Heart left ventricle (tissue), 16 donors: ENCODE data around the gene LCLAT1. TPM values are rescaled to one million over a fixed set of nuclear protein-coding genes. Genes with fewer than 3 reads are reported as not detected.
"Not testable (repeated sequence)": the region's sequence is repeated elsewhere in the genome, so short reads cannot be mapped to it uniquely, and the experiment has no call there.

ENCODE experiments used
- ATAC-seq, 4 donors: fragments of 200-7000 bp; cut with Tn5 transposase; one replicate each; pipeline ENCODE4 v1.9.1; 2020 to 2022; ENCODE audit warnings: moderate library complexity in 4 of 4, mild to moderate bottlenecking in 3 of 4, moderate number of reproducible peaks in 1 of 4
- DNase-seq, 5 donors: peaks; one replicate each; pipeline ENCODE4 v3.0.0-alpha.2; 2020
- H3K27ac ChIP-seq, 12 donors: fragments of 200-600 bp; sonication (generic) in 4 of 12; one replicate each; pipeline versions ENCODE4 v1.5.0 to v1.8.0; 2016 to 2022; ENCODE audit warnings: mild to moderate bottlenecking in 2 of 12
- H3K27me3 ChIP-seq, 9 donors: fragments of 200-600 bp; sonication (generic) in 2 of 9; one replicate each; pipeline versions ENCODE4 v1.5.1 to v1.8.0; 2016 to 2022; ENCODE audit warnings: mild to moderate bottlenecking in 3 of 9
- H3K36me3 ChIP-seq, 9 donors: fragments of 200-600 bp; sonication (generic) in 2 of 9; one replicate each; pipeline versions ENCODE4 v1.5.0 to v1.8.0; 2018 to 2022; ENCODE audit warnings: mild to moderate bottlenecking in 2 of 9
- H3K4me1 ChIP-seq, 12 donors: fragments of 200-600 bp; sonication (generic) in 4 of 12; one replicate each; pipeline versions ENCODE4 v1.5.0 to v1.8.0; 2016 to 2022; ENCODE audit warnings: mild to moderate bottlenecking in 3 of 12
- H3K4me3 ChIP-seq, 12 donors: fragments of 200-600 bp; sonication (generic) in 4 of 12; one replicate each; pipeline versions ENCODE4 v1.5.0 to v1.8.0; 2017 to 2022; ENCODE audit warnings: mild to moderate bottlenecking in 9 of 12, moderate library complexity in 4 of 12
- H3K9me3 ChIP-seq, 12 donors: fragments of 200-600 bp; sonication (generic) in 4 of 12; one replicate each; pipeline versions ENCODE4 v1.5.0 to v1.8.0; 2016 to 2022; ENCODE audit warnings: mild to moderate bottlenecking in 1 of 12
- CTCF ChIP-seq, 12 donors: fragments of 200-600 bp; sonication (generic) in 4 of 12; IDR thresholded peaks; one replicate each; pipeline versions ENCODE4 v1.5.0 to v1.8.0; 2018 to 2022; ENCODE audit warnings: antibody characterized with exemption in 12 of 12, mild to moderate bottlenecking in 5 of 12
- POLR2A ChIP-seq, 2 donors: fragments of 450-650 bp; IDR thresholded peaks; one replicate each; pipeline ENCODE4 v1.6.1; 2017; ENCODE audit warnings: antibody characterized with exemption in 2 of 2, mild to moderate bottlenecking in 2 of 2, moderate library complexity in 2 of 2
- whole genome bisulfite sequencing, 4 donors: extraction: QIAGEN DNeasy Blood & Tissue Kit in 2 of 4; methylation state at CpG; one replicate each; pipeline versions ENCODE4 v1.1.5 to v1.1.7; 2013 to 2018; 5-methylcytosine and 5-hydroxymethylcytosine counted together
- intact Hi-C, 10 donors: fragments of 100-400 bp; cut with DNase I; formaldehyde crosslinking; loops; one replicate each; pipeline versions ENCODE4 v1.11.1 to v1.14.2; 2022
- polyA plus RNA-seq, 2 donors: library from polyadenylated mRNA; stranded (reverse); fragments of 200-250 nt; gene quantifications; one replicate each; pipeline ENCODE4 v1.2.3, GENCODE V29; 2013
- total RNA-seq, 9 donors: library from RNA; depleted of rRNA in 2 of 9; stranded (reverse); fragments of >200 nt in 2 of 9; fragmentation: NEBNext Ultra II Directional in 3 of 9; extraction: Animal tissue kit (Norgen Biotek cat#: 25700) in 3 of 9; gene quantifications; one replicate each; pipeline versions ENCODE4 v1.1.0 to v1.2.4, GENCODE V29; 2016 to 2023
- donor health status: ischemic (EF 13 %, LVEDD 7.1; RV severe dilation, severe dysfunction).
- donor health status: healthy with polysubstance abuse.
- donor health status: DM: no; HTN: yes; CAD: no.
- donor health status: DM: no; HTN: no; CAD: no.
- donor health status: ischemic (EF 25% LVEDD 6.9; RV normal size, moderate dysfunction).
- donor health status: ischemic (EF 25% LVEDD 5.7; RV mildly dilated, moderate dysfunction).
- donor health status: healthy.
- donor health status: DM: yes; HTN: yes; CAD: no.
- donor health status: ischemic (EF 35%, LVEDD 5.7; RV mildly dilated, moderate dysfunction).
- donor health status: nonischemic (EF 11% LVEDD 7.7; RV severe dilation, severe dysfunction).
- donor health status: DM: yes; HTN: yes; CAD: no.
- donor health status: PGD.
- donor health status: ischemic (EF 29% LVEDD 5.4; RV normal size, mild dysfunction).
- donor health status: nonischemic (EF 23%, LVEDD 6.1; RV moderate dilation, normal function).

LCLAT1 gene
- total and polyA plus RNA-seq, 11 donors: 9.8 to 70.2 (median 43.8) TPM

- Histone ChIP-seq H3K4me3 (no peak overlapping the region), H3K27ac (peak overlapping the region in 3 of 12 donors; percentile 51 to 75 (median 69)), H3K4me1 (peaks cover 0 to 35% (median 17%) of the 10 kb centered on the region in 12 donors), H3K9me3 (peaks cover 0 to 19% (median 0%) of the 10 kb centered on the region in 12 donors), H3K36me3 (no peaks in the 10 kb centered on the region), H3K27me3 (no peaks in the 10 kb centered on the region)
- 96 to 100% (median 97%) methylated on average over 1 of the region's 1 CpG for WGBS, 4 donors
- DNase-seq: no peak
- no peak for ATAC-seq
- intact Hi-C loops: no loop called here
- no peak for TF ChIP-seq CTCF (IDR thresholded peaks at IDR 0.05)
- no peak for TF ChIP-seq POLR2A (IDR thresholded peaks at IDR 0.05)
Measured at GRCh38 chr2:30466216-30466615, 19.2 kb downstream of the LCLAT1 start.

- DNase-seq, ATAC-seq, intact Hi-C loops, H3K36me3 ChIP-seq, H3K4me3 ChIP-seq, H3K27ac ChIP-seq, H3K27me3 ChIP-seq: not testable (repeated sequence)
- Histone ChIP-seq H3K9me3 (peaks cover 0 to 19% (median 0%) of the 10 kb centered on the region in 12 donors), H3K4me1 (peaks cover 0 to 33% (median 17%) of the 10 kb centered on the region in 12 donors)
- 92 to 98% (median 95%) methylated on average over 8 of the region's 8 CpGs for WGBS, 4 donors
Measured at GRCh38 chr2:30467062-30467826, 20.2 kb downstream of the LCLAT1 start.

GRCh38 chr2:30470426-30470825 lies 23.4 kb downstream of the LCLAT1 start:
- H3K4me1 ChIP-seq: peaks cover 0 to 39% (median 8%) of the 10 kb centered on the region in 12 donors
- no peaks in the 10 kb centered on the region for H3K27me3 ChIP-seq
- intact Hi-C loops: loop anchor here in 2 of 10 donors (10.0 kb wide), 2 partner anchors 234 to 236 kb away; partner anchors contain the start of gene LBH (in 1 of the 2)
- H3K9me3 ChIP-seq: peaks cover 0 to 19% (median 0%) of the 10 kb centered on the region in 12 donors
- 70 to 96% (median 86%) methylated on average over 1 of the region's 1 CpG for WGBS, 4 donors
- no peak overlapping the region for H3K27ac ChIP-seq
- no peak overlapping the region for H3K4me3 ChIP-seq
- H3K36me3 ChIP-seq: no peaks in the 10 kb centered on the region
- no peak for ATAC-seq
- no peak for TF ChIP-seq CTCF (IDR thresholded peaks at IDR 0.05)
- no peak for TF ChIP-seq POLR2A (IDR thresholded peaks at IDR 0.05)
- no peak for DNase-seq

- H3K27ac ChIP-seq: no peak overlapping the region
- intact Hi-C loops: loop anchor here in 2 of 10 donors (10.0 kb wide), 2 partner anchors 232 to 238 kb away; partner anchors contain the start of gene LBH (in 1 of the 2)
- DNase-seq: no peak
Measured at GRCh38 chr2:30472326-30472725, 25.3 kb downstream of the LCLAT1 start.

More at GRCh38 chr2:30472326-30472725, 25.3 kb downstream of the LCLAT1 start:
- no peaks in the 10 kb centered on the region for H3K27me3 ChIP-seq
- no peak for ATAC-seq
- no peak overlapping the region for H3K4me3 ChIP-seq
- H3K36me3 ChIP-seq: no peaks in the 10 kb centered on the region
- no peak for TF ChIP-seq CTCF (IDR thresholded peaks at IDR 0.05)
- no peak for TF ChIP-seq POLR2A (IDR thresholded peaks at IDR 0.05)
- peaks cover 0 to 19% (median 0%) of the 10 kb centered on the region in 12 donors for H3K9me3 ChIP-seq
- H3K4me1 ChIP-seq: peaks cover 0 to 45% (median 8%) of the 10 kb centered on the region in 12 donors
